ENCODE results near the gene XRCC2.
"Not testable (repeated sequence)": the region's sequence is repeated elsewhere in the genome, so short reads cannot be mapped to it uniquely, and the experiment has no call there.

The XRCC2 gene

DNA sequence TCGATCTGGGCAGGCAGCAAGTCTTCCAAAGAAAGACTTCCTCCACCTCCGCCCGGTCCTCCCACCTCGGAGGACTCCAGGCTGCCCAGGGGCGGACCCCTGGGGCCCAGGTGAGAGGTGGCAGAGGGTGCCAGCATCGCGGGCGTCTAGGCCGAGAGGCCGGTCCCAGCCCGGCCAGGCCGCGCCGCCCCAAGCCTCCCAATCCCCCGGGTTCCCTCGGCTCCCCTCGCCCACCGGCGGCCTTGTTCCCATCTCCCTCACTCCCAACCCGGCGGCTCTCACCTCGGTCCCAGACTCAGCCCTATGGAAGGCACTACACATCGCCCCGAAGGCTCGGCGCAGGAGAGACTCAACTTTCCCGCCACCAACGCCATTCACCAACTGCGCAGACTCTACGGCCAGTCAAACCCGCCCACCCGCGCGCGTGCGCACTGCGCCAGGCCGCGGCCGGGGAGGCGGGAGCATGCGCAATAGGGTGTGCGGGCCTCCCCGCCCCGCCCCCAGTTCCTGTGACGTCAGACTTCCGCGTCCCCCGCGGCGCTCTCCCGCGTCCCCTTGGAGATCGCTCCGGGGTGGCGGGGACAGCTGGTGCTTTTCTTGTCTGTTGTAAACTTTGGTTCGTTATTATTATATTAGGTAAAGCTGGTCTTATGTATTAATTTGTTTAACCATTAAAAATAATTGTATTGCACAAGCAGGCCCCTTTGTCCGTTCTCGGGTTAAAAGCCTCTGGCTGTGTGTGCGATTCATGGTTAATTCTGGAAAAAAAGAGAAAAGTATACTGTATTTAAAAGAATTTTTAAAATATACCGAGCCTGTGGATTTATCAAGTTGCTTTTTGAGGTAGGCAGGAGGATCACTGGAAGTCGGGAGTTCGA lies at the start of gene XRCC2:
XRCC2 (minus strand) TSS at position 383 of the 878 bp plus-strand sequence; CDS start at position 321, 62 bp downstream.
- peak; percentile 94 for DNase-seq

DNA sequence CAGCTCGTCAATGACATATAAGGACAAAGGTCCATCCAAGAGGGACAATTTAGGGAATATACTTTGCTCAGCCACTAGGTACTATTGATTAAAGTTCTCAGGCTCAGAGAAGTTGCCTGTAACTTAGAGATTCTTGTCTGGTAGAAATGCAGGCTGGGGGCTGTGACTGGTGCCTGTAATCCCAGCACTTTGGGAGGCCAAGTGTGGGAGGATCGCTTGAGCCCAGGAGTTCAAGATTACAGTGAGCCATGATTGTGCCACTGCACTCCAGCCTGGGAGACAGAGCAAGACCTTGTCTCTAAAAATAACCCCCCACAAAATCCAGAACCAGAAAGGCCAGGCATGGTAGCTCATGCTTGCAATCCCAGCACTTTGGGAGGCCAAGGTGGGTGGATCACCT lies 47.4 kb upstream of the XRCC2 start:
- no peak for DNase-seq

DNA sequence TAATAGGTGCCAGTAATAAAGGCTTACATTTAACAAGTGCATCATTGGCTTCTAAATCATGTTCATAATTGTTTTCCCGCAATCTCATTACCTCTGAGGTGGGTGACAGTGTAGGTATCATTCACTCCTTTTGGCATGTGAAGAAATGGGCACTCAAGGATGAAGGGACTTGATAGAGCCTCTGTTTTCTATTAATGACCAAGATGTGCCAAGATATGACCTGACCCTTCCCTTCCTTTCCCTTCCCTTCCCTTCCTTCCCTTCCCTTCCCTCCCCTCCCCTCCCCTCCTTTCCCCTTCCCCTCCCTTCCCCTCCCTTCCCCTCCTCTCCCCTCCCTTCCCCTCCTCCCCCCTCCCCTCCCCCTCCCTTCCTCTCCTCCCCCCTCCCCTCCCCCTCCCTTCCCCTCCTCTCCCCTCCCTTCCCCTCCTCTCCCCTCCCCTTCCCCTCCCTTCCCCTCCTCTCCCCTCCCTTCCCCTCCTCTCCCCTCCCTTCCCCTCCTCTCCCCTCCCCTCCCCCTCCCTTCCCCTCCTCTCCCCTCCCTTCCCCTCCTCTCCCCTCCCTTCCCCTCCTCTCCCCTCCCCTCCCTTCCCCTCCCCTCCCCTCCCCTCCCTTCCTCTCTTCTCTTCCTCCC lies 36.6 kb upstream of the XRCC2 start:
- not testable (repeated sequence) for DNase-seq

GRCh38 chr7:152711444-152711944 lies 35.6 kb upstream of the XRCC2 start:
- DNase-seq, result no peak

- no peak for DNase-seq
These were observed 34.2 kb upstream of the XRCC2 start for GRCh38 chr7:152710153-152710442.

DNA sequence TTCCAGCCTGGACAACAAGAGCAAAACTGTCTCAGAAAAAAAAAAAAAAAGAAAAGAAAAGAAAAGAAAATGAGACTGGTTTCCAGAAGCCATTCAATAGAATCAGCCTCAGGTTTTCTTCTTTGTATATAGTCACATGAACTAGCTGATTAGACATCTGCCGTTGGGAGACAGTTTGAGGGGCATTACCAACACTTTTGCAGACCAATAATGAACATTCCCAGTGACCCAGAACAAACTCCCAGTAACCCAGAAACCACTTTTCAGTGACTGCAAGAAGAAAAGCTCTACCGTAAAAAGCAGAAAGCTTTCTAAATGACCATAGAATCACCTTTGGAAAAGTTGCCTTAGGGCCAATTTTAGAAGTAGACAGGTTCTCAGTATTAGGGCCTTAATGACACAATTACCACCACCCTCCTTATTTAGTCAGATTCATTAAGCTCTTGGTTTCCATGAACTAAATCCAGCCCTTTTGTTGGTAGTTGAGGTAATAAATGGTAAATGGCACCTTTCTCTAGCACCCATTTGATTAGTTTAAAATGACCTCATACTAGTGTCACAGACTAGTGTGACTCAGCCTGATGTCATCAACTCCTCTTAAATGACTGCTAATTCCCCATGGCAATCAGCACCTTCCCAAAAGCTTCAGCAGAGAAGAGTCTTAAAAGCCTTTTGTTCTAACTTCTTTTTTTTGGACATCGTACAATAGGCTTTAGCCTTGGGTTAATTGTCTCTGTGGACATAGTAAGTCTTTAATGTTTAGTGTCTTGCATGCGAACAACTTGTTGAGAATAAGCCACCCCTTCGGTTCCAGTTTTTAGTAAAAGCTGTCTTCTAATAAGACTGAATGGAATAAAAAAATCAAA lies 33.6 kb upstream of the XRCC2 start:
- DNase-seq, result no peak

DNA sequence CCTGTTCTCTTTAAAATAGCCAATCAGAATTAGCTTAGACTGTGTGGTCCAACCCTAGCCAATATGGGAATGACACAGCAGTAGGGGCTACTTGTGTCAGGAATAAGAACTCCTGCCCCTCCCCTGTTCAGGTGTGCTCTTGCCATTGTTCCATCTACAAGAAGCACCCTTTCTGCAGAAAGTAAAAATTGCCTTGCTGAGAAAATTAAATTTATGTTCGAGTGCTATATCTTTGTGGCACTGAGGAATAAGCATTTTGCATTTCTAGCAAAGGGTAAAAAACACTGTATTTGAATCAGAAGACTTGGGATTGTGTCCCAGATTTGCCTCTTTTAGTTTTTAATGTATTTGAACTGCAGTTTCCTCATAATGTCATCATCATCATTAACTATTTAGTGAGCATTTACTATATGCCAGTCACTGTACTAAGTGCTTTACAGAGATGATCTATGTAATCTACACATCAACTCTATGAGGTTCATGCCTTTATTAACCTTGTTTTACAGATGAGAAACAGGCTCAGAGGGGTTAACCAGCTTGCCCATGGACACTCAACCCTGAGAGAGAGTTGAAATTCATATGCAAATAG lies 28.9 kb upstream of the XRCC2 start:
- no peak for DNase-seq

GRCh38 chr7:152699079-152699478 lies 23.1 kb upstream of the XRCC2 start:
- no peak for DNase-seq

- not testable (repeated sequence) for DNase-seq
These were observed 21.5 kb upstream of the XRCC2 start for GRCh38 chr7:152697268-152697974.

DNA sequence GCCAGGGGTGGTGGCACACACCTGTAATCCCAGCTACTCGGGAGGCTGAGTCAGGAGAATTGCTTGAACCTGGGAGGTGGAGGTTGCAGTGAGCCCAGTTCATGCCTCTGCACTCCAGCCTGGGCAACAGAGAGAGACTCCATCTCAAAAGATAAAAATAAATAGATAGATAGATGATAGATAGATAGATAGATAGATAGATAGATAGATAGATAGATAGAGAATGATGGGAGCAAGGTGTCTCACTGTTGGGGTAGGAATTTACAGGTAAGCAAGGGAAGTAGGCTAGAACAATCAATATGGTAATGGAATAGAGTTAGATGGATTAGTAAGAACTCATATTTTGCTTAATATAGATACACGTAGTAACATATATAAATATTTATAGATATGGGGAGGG lies 16.3 kb upstream of the XRCC2 start:
- not testable (repeated sequence) for DNase-seq

GRCh38 chr7:152683297-152683696 lies 7.4 kb upstream of the XRCC2 start:
- no peak for DNase-seq

DNA sequence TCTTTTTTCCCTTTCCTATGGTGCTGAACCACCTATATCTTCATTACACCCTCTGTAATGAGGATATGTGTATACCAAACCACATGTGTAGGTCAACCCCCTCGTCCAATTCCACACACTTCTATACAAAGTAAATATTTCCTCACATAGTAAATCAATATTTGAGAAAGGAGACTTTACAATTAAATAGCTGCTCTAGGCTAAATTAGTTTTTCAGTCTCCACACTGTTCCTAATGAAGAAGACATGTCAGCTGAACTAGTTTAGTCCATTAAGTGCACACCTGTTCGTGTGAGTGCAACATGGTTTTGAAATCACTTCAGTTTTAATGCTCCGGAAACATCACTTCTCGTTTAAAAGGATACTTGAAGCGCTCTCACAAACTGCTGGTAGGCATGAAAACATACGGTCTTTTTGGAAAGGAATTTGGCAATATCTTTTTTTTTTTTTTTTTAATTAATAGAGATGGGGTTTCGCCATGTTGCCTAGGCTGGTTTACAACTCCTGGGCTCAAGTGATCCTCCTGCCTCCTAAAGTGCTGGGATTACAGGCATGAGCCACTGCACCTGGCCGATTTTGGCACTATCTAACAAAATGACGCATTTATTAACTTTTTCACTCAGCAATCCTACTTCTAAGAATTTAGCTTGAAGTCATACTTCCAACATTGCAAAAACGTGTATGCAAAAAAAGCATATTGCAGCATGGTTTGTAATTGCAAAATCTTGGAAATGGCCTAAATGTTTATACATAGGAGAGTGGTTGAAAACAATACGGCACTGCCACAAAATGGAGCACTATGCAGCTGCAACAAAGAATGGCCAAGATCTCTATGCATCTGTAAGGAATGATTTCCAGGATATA lies 2.1 kb upstream of the XRCC2 start:
- DNase-seq, result no peak

DNA sequence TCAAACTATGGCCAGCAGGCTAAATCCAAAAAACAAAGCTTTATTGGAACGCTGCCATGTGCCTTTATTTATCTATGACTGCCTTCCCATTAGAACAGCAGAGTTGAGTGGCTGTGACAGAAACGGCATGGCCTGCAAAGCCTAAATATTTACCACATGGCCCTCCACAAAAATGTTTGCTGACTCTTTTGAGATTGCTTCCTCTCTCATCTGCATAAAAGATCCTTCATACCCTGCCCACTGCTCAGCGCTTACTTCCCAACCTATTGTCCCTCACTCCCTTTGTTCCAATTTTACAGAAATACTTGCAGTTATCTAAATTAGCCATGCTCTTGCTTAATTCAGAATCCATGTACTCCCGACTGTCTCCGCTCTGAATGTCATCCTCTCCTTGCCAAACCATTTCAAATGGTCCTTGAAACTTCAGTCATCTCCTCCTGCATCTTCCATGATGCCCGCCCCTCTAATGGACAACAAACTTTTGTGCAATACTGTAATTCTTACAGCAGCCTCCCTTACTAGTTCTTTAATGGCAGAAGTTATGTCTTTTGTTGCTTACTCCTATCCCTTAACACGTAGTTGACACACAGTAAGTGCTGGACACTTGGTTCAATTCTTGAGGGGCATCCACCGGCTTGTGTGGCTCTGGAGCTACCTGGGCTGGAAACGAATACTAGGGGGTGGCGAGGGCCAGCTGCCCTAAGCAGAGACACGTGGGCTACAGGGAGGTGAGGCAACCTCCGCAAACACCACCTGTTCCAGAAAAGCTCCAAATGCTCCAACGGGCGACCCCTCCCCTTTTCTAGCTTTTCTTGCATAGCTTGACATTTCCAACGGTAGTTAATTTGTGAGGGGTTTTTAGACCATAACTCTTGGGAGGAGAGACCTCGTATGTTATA lies 832 bp downstream of the XRCC2 start:
- peak; percentile 56 for DNase-seq

- DNase-seq, result no peak
These were observed 2.0 kb downstream of the XRCC2 start for GRCh38 chr7:152673897-152674296.

DNA sequence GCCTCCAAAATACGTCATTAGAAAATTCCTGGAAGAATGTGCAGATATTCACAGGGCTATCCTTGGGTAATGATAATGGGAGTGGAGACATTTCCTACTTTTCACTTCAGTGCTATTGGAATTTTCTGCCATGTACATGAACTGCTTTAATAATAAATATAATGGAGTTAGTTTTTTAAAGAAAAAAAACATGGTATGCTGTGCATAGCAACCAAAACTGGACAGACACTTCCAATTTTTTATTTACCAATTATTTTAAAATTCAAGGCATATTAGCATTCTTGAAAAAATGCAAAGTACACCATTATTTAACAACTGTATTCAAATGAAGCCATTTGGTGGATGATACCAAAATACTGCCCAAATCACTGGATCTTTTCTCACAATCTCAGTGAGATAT lies 3.3 kb downstream of the XRCC2 start:
- no peak for DNase-seq

GRCh38 chr7:152669758-152670157 lies 6.2 kb downstream of the XRCC2 start:
- no peak for DNase-seq

DNA sequence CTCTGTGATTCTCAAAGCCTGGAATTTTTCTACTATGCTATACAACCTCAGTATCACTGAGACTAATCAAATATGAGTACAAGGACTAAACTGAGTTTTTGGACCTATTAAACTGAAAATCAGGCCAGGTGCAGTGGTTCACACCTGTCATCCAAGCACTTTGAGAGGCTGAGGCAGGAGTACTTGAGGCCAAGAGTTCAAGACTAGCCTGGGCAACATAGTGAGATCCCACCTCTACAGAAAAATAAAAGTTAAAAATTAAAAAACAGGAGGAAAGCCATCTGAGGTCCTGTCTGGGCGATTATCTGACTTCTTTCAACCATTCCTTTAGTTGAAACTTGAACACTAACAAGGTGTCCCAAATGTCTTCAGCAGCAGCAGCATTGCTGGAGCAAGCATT lies 7.0 kb downstream of the XRCC2 start:
- DNase-seq, result no peak

DNA sequence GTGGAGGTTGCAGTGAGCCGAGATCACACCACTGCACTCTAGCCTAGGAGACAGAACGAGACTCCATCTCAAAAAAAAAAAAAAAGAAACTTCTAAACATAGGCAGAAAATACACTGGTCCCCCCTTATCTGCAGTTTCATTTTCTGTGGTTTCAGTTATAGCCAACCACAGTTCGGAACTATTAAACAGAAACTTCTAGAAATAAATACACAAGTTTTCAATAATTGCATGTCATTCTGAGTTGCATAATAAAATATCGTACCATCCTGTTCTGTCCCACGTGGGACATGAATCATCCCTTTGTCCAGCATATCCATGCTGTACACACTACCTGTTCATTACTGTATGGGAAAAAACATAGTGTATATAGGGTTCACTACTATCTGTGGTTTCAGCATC lies 8.0 kb downstream of the XRCC2 start:
- no peak for DNase-seq

DNA sequence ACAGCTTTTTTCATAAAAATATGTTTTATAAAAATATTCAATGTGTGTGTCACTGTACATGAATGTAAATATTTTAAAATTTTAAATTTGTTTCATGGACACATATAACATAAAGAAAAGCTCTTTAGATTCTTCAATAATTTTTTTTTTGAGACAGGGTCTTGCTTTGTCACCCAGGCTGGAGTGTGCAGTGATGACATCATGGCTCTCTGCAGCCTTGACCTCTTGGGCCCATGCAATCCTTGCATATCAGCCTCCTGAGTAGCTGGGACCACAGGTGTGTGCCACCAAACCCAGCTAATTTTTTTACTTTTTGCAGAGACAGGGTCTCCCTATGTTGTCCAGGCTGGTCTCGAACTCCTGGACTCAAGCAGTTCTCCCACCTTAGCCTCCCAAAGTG lies 9.9 kb downstream of the XRCC2 start:
- no peak for DNase-seq

GRCh38 chr7:152664636-152665035 lies 11.3 kb downstream of the XRCC2 start:
- DNase-seq, result peak; percentile 65

All from islet precursor cell (in vitro differentiated cells).